GM21786 (cell line): ENCODE measurements around the gene HYPK.

ENCODE experiments used
- ATAC-seq: cut with Tn5 transposase; IDR thresholded peaks from one replicate; pipeline ENCODE4 v1.9.1; 2021; ENCODE audit not compliant: unreplicated experiment

The HYPK gene, protein sequence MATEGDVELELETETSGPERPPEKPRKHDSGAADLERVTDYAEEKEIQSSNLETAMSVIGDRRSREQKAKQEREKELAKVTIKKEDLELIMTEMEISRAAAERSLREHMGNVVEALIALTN

DNA sequence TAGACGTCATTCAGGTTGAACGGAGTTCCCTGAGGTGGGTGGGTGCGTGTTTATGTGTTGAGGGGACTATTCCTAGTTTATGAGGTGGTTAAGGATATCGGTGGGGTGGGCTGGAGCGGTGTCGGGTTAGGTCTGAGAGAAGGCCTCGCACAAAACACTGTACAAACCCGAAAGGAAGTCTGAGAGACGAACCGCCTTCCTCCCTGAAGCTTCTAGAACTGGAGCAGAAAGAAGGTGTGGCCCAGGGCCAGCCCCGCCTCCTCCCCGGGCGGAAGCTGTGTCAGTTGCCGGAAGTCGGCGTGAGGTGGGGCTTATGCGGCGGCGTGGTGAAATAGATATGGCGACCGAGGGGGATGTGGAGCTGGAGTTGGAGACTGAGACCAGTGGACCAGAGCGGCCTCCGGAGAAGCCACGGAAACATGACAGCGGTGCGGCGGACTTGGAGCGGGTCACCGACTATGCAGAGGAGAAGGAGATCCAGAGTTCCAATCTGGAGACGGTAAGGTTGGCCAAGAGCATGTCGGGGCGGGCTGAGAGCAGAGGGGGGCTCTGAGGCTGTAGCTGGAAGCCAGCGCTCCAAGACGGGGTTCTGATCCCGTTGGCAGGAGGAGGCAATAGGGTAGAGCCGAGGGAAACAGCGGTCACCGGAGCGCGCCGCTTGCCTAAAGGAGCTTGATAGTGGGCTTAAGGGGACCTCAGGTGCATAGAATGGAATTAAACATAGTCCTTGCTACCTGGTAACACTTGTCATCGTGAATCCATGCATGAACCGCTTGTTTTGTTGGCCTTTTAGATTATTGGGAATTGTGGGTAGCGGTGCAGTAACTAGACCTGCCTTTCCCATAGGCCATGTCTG lies at the start of gene HYPK:
Gene HYPK, plus strand, starts transcription at position 314 of the 856 bp plus-strand sequence. Its CDS starts 24 bp downstream, at position 338.
- ATAC-seq, result peak; percentile 80

DNA sequence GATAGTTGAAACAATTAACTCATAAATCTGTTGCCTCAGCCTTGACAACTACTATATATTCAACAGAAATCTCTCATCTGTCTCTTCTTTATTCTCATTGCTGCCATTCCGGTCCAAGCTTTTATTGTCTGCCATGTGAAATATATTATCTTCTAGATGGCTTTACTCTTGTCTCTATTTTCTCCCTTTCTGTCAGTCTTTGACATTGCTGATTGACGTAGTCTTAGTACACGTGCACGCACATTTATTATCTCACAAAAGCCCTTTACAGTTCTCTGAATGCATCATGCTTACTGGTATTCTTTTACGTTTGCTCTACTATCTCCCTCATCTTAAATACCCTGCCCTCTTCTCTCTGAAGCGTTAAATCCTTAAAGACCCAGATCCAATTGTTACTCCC lies 48.5 kb upstream of the HYPK start:
- ATAC-seq, result no peak

DNA sequence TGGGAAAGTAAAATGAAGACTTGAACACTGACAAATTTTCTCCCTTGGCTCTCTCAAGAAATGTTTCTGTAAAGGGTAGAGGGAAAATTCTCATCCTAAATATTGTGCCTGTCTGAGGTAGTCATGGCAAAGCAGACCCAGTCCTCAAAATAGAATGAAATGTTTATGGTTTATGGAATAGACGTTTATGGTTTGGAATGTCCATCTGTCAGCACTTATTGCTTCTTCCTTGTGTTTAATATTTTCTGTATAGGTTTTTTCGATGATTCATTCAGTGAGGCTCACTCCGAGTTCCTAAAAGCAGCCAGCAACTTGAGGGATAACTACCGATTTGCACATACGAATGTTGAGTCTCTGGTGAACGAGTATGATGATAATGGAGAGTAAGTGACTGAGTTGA lies 37.6 kb upstream of the HYPK start:
- ATAC-seq, result no peak

DNA sequence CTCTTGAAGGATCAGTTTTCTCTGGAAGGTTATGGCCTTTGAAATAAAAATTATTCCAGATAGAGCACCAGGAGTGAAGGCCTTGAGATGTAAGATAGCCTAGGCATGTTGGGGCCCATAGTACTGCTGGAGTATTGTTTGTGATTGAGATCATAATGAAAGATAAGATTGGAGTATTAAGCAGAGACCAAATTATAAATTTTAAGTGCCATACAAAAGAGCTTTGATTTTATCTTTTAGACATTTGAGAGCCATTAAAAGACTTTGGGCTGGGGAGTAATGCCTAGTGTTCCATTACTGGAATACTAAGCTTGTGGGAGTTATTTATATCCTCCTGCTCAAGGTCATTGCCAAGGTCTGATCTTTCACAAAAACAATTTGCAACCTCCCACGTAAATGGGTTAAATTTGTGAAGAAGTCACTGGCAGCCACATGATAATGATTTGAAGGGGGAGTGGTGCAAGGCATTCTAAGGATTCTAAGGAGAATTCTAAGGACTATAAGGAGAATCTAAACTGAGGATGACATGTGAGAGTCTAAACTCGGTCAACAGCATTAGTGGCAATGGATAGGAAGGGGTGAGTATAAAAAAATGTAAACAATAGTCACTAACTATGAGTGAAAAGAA lies 36.5 kb upstream of the HYPK start:
- no peak for ATAC-seq

DNA sequence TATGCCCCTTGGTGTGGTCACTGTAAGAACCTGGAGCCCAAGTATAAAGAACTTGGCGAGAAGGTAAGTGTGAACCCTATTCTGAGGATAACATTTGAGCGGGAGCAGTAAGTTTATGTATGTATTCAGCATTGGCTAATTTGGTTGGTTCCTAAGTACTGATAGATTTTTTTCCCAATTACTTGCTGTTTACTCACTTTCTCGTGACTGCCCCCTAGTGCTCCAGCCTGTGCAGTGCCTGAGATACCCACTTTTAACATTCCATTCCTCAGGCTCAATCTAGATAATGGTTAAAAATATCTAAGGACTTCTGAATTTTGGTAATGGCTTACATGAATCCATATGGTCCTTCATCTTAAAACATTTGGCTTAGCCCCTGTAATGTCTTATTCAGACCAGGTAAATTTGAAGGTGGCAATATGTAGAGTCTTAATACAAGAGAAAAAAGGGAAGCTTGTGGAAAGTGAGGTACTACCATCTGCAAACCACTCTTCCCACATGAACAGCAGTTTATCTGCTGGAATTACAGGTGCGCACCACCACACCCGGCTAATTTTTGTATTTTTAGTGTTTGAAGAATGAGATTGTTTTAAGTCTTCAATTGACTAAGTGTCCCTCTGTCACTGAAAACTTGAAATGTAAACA lies 30.7 kb upstream of the HYPK start:
- ATAC-seq, result no peak

DNA sequence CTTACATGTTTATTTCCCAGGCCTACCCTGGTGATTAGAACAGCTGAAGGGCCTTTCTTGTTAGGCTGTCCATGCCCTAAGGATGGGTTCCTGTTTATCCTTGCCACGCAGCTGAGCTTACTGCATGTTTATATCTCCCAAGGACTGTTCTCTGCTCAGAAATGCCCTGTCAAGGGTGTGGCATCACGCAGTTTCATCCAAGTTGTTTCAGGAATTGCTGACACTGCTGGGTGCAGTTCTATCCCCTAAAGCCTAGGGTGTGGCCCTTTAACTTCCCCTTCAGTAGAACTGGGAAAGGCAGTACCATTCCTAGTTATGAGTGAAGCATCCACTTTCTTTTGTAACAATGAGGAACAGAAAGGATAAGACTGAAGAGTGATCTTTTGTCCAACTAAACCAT lies 28.6 kb upstream of the HYPK start:
- no peak for ATAC-seq

DNA sequence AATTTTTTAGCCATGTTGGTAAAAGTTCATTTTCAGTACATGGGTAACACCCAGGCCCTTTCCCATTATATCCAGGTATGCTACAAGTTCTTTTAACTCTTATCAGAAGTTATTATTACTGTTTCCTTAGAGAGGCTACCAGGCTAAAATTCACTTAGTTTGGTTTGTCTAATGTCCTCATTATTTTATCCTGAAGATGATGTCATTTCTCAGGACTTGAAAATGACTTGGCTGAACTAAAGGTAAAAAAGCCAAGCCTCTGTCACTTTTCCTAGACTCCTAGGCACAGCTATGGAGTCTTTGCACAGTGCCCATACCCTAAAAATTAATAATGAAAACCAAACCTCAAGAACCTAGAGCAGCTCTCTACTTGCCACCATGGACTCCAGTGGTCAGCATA lies 27.8 kb upstream of the HYPK start:
- ATAC-seq, result no peak

DNA sequence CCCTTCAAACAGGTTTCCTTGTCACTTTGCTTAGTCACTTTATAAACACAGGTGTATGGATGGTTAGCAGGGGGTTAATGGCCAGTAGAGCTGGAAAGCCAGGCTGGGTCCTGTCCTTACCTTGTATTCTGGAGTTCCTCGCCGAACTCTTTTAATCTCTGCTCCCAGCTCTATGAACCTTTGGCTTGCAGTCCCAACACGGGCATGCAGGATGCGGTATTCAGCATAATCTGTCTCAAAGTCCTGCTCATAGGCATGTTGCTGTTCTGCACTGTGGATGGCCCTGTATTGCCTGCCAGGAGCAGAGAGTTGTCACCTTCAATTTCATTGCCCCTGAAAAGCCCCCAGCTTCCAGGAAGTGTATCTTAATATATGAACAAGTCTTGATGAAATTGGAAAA lies 26.3 kb upstream of the HYPK start:
- ATAC-seq, result no peak

DNA sequence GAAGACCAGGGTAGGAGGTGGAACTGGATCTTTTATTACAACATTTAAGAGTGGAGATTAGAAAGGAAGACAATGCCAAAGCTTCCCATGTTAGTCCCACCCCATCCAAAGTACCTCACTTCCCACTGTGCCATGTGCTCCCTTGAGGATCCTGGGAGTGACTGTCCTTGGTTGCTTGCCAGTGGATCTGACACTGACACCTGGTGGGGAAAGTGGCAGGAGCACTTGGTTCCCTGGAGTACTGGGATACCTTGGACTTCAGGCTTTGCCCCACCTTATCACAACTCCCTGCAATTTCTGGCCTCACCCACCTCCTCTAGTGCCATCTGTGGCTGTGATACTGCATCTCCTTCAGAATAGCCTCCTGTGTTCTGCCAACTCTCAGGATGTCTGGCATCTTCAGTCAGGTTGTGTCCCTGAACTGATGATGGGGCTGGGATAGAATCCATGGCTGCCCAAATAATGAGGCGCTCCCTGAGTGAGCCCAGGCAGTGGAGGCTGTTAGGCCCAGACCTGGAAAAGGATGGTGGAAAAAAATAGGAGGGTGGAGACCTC lies 24.9 kb upstream of the HYPK start:
- ATAC-seq, result no peak

DNA sequence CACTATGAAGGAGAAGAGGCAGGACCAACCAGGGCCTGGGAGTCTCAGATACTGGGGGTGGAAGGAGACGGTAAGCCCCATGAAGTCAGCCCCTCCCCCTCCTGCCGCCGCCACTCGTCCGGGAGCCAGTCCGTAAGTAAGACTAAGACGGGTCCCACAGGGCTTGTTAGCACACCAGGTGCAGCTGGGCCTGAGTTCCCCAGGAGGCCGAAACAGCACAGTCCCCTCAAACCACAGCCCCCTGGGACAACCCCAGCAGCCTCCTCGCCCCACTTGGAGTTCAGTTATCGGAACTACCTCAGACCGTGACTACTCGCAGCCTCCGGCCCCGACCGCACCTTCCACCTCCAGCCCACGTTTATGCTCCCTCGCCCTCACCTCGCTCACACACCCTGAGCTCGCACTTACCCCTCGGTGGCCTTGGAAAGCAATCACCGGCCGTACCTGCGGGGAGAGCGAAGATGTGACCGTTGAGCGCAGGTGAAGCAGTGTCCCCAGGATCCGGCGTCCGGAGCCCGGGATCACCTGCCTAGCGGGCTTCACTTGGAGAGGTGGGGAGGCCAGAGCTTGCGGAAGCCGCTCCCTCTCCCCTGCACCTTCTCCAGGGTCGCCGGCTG lies 24.2 kb upstream of the HYPK start:
- ATAC-seq, result peak; percentile 65

DNA sequence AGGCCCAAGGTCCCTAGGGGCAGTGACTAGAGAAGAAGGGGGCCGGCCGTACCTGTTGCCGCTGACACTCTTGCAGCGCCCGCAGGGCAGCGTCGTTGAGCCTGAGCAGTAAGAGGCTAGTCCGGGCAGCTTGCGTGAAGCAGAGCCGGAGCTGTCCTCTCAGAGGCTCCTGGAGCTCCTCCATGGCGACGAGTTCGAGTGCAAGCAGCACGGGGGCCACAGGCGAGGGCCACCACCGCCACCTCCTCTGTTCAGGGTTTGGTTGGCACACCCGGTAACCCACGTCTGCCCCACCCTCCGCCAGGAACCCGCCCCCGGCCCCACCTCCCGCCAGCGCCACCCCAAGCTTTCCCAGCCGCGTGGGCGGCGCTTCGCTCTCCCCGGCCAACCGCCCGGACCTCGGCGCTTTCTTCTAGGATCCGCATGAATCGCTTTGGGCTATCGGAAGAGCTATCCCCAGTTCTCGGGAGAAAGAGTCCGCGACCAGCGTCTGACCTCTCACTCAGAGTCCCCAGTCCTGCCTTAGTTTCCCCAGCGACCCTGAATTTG lies 23.6 kb upstream of the HYPK start, which contains the start of gene ELL3:
Gene ELL3, minus strand, starts transcription at position 249 of the 549 bp plus-strand sequence. Its CDS starts 65 bp downstream, at position 184.
- peak; percentile 35 for ATAC-seq

DNA sequence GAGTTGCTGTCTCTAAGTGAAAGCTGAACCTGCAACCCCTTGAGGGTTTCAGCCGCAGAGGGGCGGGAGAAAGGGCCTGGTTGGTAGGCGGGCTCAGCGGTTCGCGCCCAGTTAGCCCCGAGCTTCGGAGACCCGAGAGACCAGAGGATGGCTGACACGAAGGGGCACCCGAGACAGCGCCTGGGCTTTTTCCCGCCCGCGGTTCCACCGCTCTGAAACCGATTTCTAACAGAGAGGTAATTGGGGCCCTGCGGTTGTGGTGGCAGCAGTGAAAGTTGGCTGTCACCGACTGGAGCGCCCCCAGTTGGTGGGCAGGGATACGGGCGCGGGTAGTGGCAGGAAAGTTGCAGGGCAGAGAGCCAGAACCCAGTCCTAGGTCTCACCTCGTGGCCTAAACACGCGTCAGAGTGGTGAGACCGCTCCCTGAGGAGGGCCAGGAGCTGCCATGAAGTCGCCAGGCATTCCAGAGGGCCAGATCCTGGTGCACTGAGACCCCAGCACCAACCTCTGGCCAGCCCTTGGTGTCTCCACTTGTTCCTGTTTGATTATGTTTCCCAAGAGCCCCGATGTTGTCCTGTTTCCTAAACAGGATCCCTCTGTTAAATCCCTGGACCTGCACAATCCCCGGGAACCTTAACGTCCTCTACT lies 23.0 kb upstream of the HYPK start:
- peak; percentile 45 for ATAC-seq

DNA sequence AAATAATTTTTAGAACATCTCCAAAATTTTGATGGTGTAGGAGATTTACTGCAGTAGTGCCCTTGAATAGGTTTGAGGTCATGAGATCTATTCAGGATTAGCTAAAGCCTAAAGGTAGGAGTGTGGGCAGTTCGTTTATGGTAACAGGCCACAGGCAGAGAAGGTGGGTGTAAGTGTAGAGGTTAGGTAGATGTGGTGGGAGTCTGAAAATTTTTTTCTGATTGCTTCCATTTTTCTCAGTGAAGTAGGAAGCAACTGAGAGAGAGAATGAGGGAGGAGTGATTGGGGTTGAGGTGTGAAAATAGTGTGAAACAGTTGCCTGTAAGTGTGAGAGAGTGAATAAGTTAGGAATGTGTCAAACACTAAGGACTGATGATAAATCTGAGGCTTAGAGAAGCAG lies 21.4 kb upstream of the HYPK start:
- ATAC-seq, result no peak

DNA sequence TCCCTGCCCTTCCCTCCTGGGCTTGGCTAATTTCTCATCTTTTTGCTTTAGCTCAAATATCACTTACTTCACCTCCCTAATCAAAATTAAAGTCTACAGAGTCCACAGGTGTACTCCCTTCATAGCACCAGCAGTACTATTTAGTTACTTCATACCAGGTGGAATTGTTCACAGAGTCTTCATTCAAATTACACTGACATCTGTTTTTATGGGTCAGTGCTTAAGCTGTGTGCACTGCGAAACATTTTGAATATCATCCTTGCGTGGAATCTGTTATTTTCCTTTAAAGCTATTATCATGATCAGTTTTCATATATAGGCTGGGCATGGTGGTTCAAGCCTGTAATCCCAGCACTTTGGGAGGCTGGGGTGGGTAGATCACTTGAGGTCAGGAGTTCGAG lies 11.0 kb upstream of the HYPK start:
- ATAC-seq, result no peak

DNA sequence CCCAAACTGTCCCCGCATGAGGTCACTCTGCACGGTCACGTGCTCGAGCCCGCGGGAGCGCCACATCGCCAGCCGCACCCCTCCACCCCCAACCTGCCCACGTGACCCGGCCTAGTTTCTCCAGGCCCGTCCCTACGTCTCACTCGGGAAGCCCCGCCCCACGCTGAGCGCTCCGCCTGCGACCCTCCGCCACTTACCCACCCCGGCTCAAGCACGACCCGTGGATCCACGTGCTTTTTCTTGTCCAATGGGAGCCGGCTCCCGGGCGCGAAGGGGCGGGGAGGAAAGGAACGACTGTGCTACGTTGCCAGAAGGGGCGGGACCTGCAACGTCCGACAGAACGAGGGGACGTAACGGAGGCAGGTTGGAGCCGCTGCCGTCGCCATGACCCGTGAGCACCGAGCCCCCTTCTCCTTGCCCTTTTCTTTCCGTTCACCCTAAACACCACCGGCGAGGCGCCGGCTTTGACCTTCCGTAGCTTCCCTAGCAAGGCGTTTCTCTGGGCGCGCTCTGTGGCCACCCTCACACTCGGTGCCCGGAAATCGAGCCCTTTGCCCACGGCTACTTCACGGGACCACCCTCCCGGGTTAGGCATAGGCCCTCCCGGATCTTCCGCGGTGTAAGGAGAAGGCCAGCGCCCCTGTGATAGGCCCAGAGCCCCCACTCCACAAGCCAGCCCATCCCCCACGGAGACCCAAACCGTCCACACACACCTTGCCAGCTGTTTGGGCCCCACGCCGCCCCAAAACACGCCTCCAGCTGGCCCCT lies 8.2 kb upstream of the HYPK start, which contains the start of gene SERF2:
Gene SERF2, plus strand, starts transcription at position 328 of the 768 bp plus-strand sequence. Its CDS starts 57 bp downstream, at position 385.
- peak; percentile 78 for ATAC-seq

DNA sequence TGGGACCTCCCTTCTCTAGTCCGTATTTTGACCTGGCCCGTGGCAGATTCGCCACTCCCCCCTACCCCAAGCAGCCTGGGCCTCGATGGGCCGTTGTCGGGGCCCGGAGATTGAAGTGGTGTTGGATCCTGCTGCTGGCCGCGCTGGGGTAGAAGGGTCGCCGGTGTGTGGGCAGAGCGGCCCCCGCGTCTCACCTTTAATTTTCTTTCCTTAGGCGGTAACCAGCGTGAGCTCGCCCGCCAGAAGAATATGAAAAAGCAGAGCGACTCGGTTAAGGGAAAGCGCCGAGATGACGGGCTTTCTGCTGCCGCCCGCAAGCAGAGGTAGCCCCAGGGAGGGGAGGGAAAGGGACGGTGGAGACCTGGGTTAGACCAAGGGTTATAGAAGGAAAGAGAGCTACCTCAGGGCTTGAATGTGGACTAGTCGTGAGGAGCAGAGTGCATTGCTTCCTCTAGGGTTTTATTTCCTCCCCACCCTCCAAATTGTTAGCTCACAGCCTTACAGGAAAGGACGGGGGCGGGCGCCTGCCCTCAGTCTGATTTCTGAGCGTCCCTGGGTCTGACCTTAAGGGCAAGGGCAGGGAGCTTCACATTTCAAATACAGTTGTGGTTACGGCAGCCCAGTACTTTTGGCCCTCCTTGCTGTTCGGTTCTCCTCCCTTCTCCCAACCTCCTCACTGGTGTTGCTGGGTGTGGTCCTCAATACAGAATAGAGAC lies 7.5 kb upstream of the HYPK start:
- ATAC-seq, result no peak

DNA sequence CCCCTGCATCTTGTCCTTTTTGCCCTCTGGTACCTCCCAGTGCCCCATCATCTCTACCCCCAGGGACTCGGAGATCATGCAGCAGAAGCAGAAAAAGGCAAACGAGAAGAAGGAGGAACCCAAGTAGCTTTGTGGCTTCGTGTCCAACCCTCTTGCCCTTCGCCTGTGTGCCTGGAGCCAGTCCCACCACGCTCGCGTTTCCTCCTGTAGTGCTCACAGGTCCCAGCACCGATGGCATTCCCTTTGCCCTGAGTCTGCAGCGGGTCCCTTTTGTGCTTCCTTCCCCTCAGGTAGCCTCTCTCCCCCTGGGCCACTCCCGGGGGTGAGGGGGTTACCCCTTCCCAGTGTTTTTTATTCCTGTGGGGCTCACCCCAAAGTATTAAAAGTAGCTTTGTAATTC lies 6.8 kb upstream of the HYPK start:
- no peak for ATAC-seq

DNA sequence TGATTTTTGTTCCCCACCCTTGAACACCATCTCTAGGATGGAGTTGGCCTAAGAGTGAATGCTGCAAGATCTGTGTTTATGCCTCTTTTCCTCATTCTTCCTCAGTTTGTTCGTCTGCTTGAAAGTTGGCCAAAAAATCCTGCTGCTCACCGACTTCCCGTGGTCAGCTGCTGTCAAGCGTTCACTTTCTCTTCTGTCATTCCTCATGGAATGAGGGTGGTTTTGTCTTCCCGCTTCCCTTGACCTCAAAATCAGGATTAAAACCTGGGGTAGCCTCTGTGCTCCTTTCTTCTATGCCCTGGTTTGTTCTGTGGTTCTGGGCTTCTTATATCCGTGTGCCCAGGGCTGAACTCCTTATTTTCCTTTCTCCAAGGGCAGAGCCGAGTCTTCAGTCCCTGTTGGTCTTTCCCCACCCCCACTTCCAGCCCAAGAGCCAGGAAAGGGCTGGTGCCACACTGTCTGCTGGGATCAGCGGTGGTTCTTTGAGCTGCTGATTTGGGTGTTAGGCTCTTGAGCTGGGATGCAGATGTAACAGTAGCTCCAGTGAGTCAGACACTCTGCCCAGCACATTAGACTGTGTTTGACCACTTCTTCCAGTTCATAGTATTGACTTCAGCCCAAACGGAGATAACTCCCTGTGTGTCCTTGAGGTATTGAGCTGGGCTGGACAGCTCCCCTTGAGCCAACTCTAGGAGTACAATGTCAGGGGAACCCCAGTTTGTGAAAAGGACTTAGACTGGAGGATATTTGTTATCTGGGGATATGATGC lies 5.9 kb upstream of the HYPK start:
- no peak for ATAC-seq
